TTC549 (cell line): ENCODE results near the gene TMEM19.
A peak's percentile ranks its signal among the peaks of the same experiment; 100 is the strongest.

Experiments
- FAIRE-seq: peaks from 2 replicates; lab custom pipeline; 2012; peaks lifted over from hg19 to GRCh38; lab: Jason Lieb, UNC

The TMEM19 gene

GRCh38 chr12:71685914-71686657 is at the start of gene TMEM19:
Gene TMEM19 (plus strand): TSS chr12:71686082. CDS start chr12:71686681, 599 bp downstream.
- FAIRE-seq: peak; percentile 11

- peak; percentile 90 for FAIRE-seq
These were observed 49.2 kb upstream of the TMEM19 start for GRCh38 chr12:71636704-71637115.

- no peak for FAIRE-seq
These were observed 47.4 kb upstream of the TMEM19 start for GRCh38 chr12:71638499-71638898.

GRCh38 chr12:71639341-71639760 is 46.5 kb upstream of the TMEM19 start:
- no peak for FAIRE-seq

GRCh38 chr12:71640316-71640715 is 45.6 kb upstream of the TMEM19 start:
- FAIRE-seq: no peak

- FAIRE-seq: no peak
These were observed 44.5 kb upstream of the TMEM19 start for GRCh38 chr12:71641390-71641789.

- no peak for FAIRE-seq
These were observed 43.6 kb upstream of the TMEM19 start for GRCh38 chr12:71642264-71642663.

- FAIRE-seq: no peak
These were observed 40.6 kb upstream of the TMEM19 start for GRCh38 chr12:71645268-71645667.

- no peak for FAIRE-seq
These were observed 39.4 kb upstream of the TMEM19 start for GRCh38 chr12:71646512-71646911.

- no peak for FAIRE-seq
These were observed 37.3 kb upstream of the TMEM19 start for GRCh38 chr12:71648537-71648936.

GRCh38 chr12:71649401-71649800 is 36.5 kb upstream of the TMEM19 start:
- no peak for FAIRE-seq

GRCh38 chr12:71652656-71653055 is 33.2 kb upstream of the TMEM19 start:
- no peak for FAIRE-seq

GRCh38 chr12:71653137-71653536 is 32.7 kb upstream of the TMEM19 start:
- no peak for FAIRE-seq

- FAIRE-seq: no peak
These were observed 31.7 kb upstream of the TMEM19 start for GRCh38 chr12:71654200-71654599.

- no peak for FAIRE-seq
These were observed 30.4 kb upstream of the TMEM19 start for GRCh38 chr12:71655495-71655894.

GRCh38 chr12:71655907-71656306 is 30.0 kb upstream of the TMEM19 start:
- FAIRE-seq: no peak

- no peak for FAIRE-seq
These were observed 29.1 kb upstream of the TMEM19 start for GRCh38 chr12:71656740-71657139.

- FAIRE-seq: no peak
These were observed 23.8 kb upstream of the TMEM19 start for GRCh38 chr12:71661977-71662530.

- FAIRE-seq: no peak
These were observed 22.9 kb upstream of the TMEM19 start for GRCh38 chr12:71662849-71663560.

GRCh38 chr12:71663561-71664410 is 22.1 kb upstream of the TMEM19 start, which contains the start of the genes THAP2 and ZFC3H1:
Gene THAP2 (plus strand): TSS chr12:71664301. CDS start chr12:71664510, 209 bp downstream.
Gene ZFC3H1 (minus strand): TSS chr12:71663848. CDS start chr12:71663610, 238 bp downstream.
- peak; percentile 95 for FAIRE-seq

- FAIRE-seq: no peak
These were observed 21.3 kb upstream of the TMEM19 start for GRCh38 chr12:71664411-71665089.

- no peak for FAIRE-seq
These were observed 20.8 kb upstream of the TMEM19 start for GRCh38 chr12:71665090-71665463.
